HG02759 (cell line): ENCODE results near the gene KCNK18.
"Not testable (repeated sequence)": the region's sequence is repeated elsewhere in the genome, so short reads cannot be mapped to it uniquely, and the experiment has no call there.

ENCODE experiments used
- ATAC-seq: cut with Tn5 transposase; IDR thresholded peaks from one replicate; pipeline ENCODE4 v1.9.1; 2021; ENCODE audit warnings: mild to moderate bottlenecking, moderate library complexity; ENCODE audit not compliant: unreplicated experiment

The KCNK18 gene

GRCh38 chr10:117217196-117217761 lies 20.0 kb downstream of the KCNK18 start:
- peak; percentile 47 for ATAC-seq

GRCh38 chr10:117218654-117219053 lies 21.4 kb downstream of the KCNK18 start:
- no peak for ATAC-seq

- ATAC-seq, result no peak
These were observed 23.9 kb downstream of the KCNK18 start for GRCh38 chr10:117221156-117221711.

GRCh38 chr10:117222552-117222951 lies 25.3 kb downstream of the KCNK18 start:
- no peak for ATAC-seq

GRCh38 chr10:117222976-117223692 lies 25.8 kb downstream of the KCNK18 start:
- no peak for ATAC-seq

- ATAC-seq, result no peak
These were observed 26.6 kb downstream of the KCNK18 start for GRCh38 chr10:117223693-117224430.

GRCh38 chr10:117224881-117225280 lies 27.6 kb downstream of the KCNK18 start:
- no peak for ATAC-seq

GRCh38 chr10:117226813-117227451 lies 29.6 kb downstream of the KCNK18 start:
- no peak for ATAC-seq

- ATAC-seq, result no peak
These were observed 30.9 kb downstream of the KCNK18 start for GRCh38 chr10:117228210-117228609.

- ATAC-seq, result not testable (repeated sequence)
These were observed 32.8 kb downstream of the KCNK18 start for GRCh38 chr10:117230107-117230506.

GRCh38 chr10:117237401-117237991 lies 40.2 kb downstream of the KCNK18 start:
- no peak for ATAC-seq

GRCh38 chr10:117239051-117239450 lies 41.8 kb downstream of the KCNK18 start:
- ATAC-seq, result no peak

GRCh38 chr10:117239721-117240620 lies 42.7 kb downstream of the KCNK18 start:
- ATAC-seq, result no peak

- ATAC-seq, result no peak
These were observed 43.6 kb downstream of the KCNK18 start, which contains the start of gene SLC18A2 for GRCh38 chr10:117240621-117241529. TSS of gene SLC18A2 (plus strand) at chr10:117241114. CDS start at chr10:117241694, 580 bp downstream.

GRCh38 chr10:117241541-117242462 lies 44.5 kb downstream of the KCNK18 start:
- no peak for ATAC-seq

- ATAC-seq, result no peak
These were observed 45.2 kb downstream of the KCNK18 start for GRCh38 chr10:117242463-117242832.

GRCh38 chr10:117246997-117247671 lies 49.8 kb downstream of the KCNK18 start:
- ATAC-seq, result no peak
